ENCODE data around the gene EXOSC10. TPM values are rescaled to one million over a fixed set of nuclear protein-coding genes. Genes with fewer than 3 reads are reported as not detected.

EXOSC10 gene
- total and polyA plus RNA-seq, 9 of the 15 experiments (the other 6 are each of a cell fraction or from before 2014, with no cell fraction given) = 23.4 to 150 (median 105) TPM

DNA sequence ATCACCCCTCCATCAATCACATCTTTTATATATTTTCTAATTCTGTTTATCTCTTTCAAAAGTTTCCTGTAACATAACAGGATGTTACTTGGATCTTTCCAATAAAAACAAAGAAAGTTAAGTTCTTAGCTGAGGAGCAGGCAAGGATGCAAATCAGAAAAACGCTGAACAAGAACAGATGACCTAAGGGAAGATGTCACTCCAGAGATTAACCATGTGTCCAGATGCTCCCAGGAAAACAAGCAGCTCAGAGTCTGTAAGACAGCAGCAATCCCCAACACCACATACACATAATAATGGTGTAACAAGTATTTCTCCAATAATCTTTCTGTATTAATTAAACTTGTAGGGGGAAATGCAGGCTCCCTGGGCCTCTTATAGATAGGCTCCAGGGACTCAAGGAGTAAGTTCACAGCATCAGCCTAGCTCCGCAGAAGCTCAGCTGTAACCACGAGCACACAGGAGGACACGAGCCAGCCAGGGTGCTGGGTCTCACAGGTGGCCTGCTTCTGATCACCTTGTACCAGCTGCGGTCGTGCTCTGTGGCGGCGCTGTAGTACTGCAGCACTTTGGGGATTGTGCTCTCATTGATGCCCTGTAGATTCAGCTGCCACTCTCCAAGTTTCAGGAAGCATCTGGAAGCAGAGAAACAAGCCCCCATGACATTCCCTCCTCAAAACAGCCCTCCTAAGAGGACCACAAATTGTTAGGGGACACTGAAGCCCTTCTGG is 33.1 kb upstream of the EXOSC10 start:
- no peaks in the 10 kb centered on the region for H3K9me3 ChIP-seq (replicated peaks; ENCODE audit: control insufficient read depth, insufficient read depth, low read depth, low read length)
- POLR2A ChIA-PET = interaction anchor here (0.6 to 1.5 kb wide), 2 partner anchors 18 to 156 kb away, joined by 3 to 8 read pairs; no protein-coding TSS in a partner anchor
- no peak overlapping the region for H3K4me2 ChIP-seq (ENCODE audit: insufficient read depth, low read length)
- H3K9me1 ChIP-seq (ENCODE audit: control insufficient read depth, insufficient read depth, low read length) = no peaks in the 10 kb centered on the region
- intact Hi-C loops (cut with micrococcal nuclease) = no loop called here
- no peak for ATAC-seq
- H3K27ac ChIP-seq (ENCODE audit: extremely low read depth, low read depth, low read length) = no peak overlapping the region; the same call in 2 of the 3 replicates
- TF ChIP-seq, protein P1, sequence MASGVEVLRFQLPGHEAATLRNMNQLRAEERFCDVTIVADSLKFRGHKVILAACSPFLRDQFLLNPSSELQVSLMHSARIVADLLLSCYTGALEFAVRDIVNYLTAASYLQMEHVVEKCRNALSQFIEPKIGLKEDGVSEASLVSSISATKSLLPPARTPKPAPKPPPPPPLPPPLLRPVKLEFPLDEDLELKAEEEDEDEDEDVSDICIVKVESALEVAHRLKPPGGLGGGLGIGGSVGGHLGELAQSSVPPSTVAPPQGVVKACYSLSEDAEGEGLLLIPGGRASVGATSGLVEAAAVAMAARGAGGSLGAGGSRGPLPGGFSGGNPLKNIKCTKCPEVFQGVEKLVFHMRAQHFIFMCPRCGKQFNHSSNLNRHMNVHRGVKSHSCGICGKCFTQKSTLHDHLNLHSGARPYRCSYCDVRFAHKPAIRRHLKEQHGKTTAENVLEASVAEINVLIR (CRISPR knock-in tag; IDR thresholded peaks at IDR 0.05) = no peak
- no peak for FAIRE-seq
- H4K20me1 ChIP-seq (replicated peaks; ENCODE audit: control insufficient read depth, insufficient read depth, low read length) = no peaks in the 10 kb centered on the region
- no peaks in the 10 kb centered on the region for H3K27me3 ChIP-seq (ENCODE audit: control insufficient read depth in 2 of 2, insufficient read depth in 2 of 2, low read length in 2 of 2)
- no peak overlapping the region for H3K4me3 ChIP-seq
- in situ Hi-C loops (cut with MboI) = no loop called here
- H3K9ac ChIP-seq (ENCODE audit: insufficient read depth in 1 of 2, low read depth in 2 of 2, low read length in 2 of 2) = no peak overlapping the region; a peak in 1 of 4 replicates
- no TSS peak for BruUV-seq (replicated peaks)
- peaks cover 0 to 4% of the 10 kb centered on the region in 2 experiments; a peak in 2 of 5 replicates for H3K4me1 ChIP-seq (replicated peaks in 1 of 2; ENCODE audit: control insufficient read depth in 2 of 2, insufficient read depth in 2 of 2, low read length in 2 of 2)
- no peak for DNase-seq (ENCODE audit: extremely low read depth in 1 of 4, low spot score in 3 of 4)
- WGBS (ENCODE audit: insufficient coverage, low coverage, missing lambda C conversion rate) = 83% methylated on average over 8 of the region's 8 CpGs
- H3K79me2 ChIP-seq (ENCODE audit: control insufficient read depth, insufficient read depth, low read length) = no peaks in the 10 kb centered on the region
- H2AFZ ChIP-seq (ENCODE audit: low read depth, low read length) = no peak overlapping the region
- peaks cover 88% of the 10 kb centered on the region for H3K36me3 ChIP-seq (ENCODE audit: control insufficient read depth, insufficient read depth, low read length)
- CTCF ChIA-PET (ENCODE audit: low intra/inter-chr PET ratio) = no interaction called here

DNA sequence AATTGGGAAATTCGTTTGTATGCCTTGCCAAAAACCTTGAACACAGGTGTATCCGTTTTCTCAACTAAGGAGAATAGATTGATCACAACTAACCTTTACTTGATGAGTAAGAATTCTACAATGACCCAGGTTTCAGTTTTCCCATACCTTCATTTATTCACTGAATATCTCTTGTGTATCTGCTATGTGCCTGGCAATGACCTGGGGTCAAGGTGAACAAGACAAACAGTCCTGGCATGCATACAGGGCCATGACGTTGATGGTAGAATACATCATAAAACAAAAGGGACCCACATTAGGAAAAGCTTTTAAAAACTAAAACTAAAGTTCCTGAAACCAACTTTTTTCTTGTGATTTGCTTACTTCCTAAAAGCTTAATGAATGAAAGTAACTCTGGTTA is 32.1 kb upstream of the EXOSC10 start:
- TF ChIP-seq, protein P2, sequence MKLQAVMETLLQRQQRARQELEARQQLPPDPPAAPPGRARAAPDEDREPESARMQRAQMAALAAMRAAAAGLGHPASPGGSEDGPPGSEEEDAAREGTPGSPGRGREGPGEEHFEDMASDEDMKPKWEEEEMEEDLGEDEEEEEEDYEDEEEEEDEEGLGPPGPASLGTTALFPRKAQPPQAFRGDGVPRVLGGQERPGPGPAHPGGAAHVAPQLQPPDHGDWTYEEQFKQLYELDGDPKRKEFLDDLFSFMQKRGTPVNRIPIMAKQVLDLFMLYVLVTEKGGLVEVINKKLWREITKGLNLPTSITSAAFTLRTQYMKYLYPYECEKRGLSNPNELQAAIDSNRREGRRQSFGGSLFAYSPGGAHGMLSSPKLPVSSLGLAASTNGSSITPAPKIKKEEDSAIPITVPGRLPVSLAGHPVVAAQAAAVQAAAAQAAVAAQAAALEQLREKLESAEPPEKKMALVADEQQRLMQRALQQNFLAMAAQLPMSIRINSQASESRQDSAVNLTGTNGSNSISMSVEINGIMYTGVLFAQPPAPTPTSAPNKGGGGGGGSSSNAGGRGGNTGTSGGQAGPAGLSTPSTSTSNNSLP (IDR thresholded peaks at IDR 0.05; ENCODE audit: borderline replicate concordance, low read depth, low read length) = no peak
- TF ChIP-seq ZFX (CRISPR knock-in tag; IDR thresholded peaks at IDR 0.05) (no peak), SMAD3 (CRISPR knock-in tag; conservative IDR thresholded peaks at IDR 0.05) (no peak), BCOR (IDR thresholded peaks at IDR 0.05) (no peak), HDAC2 (IDR thresholded peaks at IDR 0.05) (no peak), ZNF586 (CRISPR knock-in tag; conservative IDR thresholded peaks at IDR 0.05) (no peak)
- TF ChIP-seq, protein P3, sequence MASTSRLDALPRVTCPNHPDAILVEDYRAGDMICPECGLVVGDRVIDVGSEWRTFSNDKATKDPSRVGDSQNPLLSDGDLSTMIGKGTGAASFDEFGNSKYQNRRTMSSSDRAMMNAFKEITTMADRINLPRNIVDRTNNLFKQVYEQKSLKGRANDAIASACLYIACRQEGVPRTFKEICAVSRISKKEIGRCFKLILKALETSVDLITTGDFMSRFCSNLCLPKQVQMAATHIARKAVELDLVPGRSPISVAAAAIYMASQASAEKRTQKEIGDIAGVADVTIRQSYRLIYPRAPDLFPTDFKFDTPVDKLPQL (IDR thresholded peaks at IDR 0.05; ENCODE audit: extremely low read depth, insufficient read length) = no peak
- TF ChIP-seq, protein P4, sequence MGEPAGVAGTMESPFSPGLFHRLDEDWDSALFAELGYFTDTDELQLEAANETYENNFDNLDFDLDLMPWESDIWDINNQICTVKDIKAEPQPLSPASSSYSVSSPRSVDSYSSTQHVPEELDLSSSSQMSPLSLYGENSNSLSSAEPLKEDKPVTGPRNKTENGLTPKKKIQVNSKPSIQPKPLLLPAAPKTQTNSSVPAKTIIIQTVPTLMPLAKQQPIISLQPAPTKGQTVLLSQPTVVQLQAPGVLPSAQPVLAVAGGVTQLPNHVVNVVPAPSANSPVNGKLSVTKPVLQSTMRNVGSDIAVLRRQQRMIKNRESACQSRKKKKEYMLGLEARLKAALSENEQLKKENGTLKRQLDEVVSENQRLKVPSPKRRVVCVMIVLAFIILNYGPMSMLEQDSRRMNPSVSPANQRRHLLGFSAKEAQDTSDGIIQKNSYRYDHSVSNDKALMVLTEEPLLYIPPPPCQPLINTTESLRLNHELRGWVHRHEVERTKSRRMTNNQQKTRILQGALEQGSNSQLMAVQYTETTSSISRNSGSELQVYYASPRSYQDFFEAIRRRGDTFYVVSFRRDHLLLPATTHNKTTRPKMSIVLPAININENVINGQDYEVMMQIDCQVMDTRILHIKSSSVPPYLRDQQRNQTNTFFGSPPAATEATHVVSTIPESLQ (CRISPR knock-in tag; IDR thresholded peaks at IDR 0.05) = no peak
- H3K4me1 ChIP-seq (replicated peaks in 1 of 2; ENCODE audit: control insufficient read depth in 2 of 2, insufficient read depth in 2 of 2, low read length in 2 of 2) = peaks cover 0 to 4% of the 10 kb centered on the region in 2 experiments; a peak in 2 of 5 replicates
- intact Hi-C loops (cut with micrococcal nuclease) (no loop called here), in situ Hi-C loops (cut with MboI) (no loop called here)
- WGBS (ENCODE audit: insufficient coverage, low coverage, missing lambda C conversion rate) = 29% methylated on average over 3 of the region's 3 CpGs
- DNase-seq (ENCODE audit: extremely low read depth in 1 of 4, low spot score in 3 of 4) = no peak
- H3K27me3 ChIP-seq (ENCODE audit: control insufficient read depth in 2 of 2, insufficient read depth in 2 of 2, low read length in 2 of 2) = no peaks in the 10 kb centered on the region
- no peak overlapping the region for H3K9ac ChIP-seq (ENCODE audit: insufficient read depth in 1 of 2, low read depth in 2 of 2, low read length in 2 of 2)
- H2AFZ ChIP-seq (ENCODE audit: low read depth, low read length) = no peak overlapping the region
- no peaks in the 10 kb centered on the region for H3K9me1 ChIP-seq (ENCODE audit: control insufficient read depth, insufficient read depth, low read length)
- H3K4me2 ChIP-seq (ENCODE audit: insufficient read depth, low read length) = no peak overlapping the region
- no peaks in the 10 kb centered on the region for H3K9me3 ChIP-seq (replicated peaks; ENCODE audit: control insufficient read depth, insufficient read depth, low read depth, low read length)
- no peaks in the 10 kb centered on the region for H4K20me1 ChIP-seq (replicated peaks; ENCODE audit: control insufficient read depth, insufficient read depth, low read length)
- FAIRE-seq = no peak
- H3K79me2 ChIP-seq (ENCODE audit: control insufficient read depth, insufficient read depth, low read length) = no peaks in the 10 kb centered on the region
- POLR2A ChIA-PET = interaction anchor here (0.6 to 1.5 kb wide), 2 partner anchors 14 to 19 kb away, joined by 3 to 8 read pairs; no protein-coding TSS in a partner anchor
- no peak for ATAC-seq
- no peak overlapping the region for H3K27ac ChIP-seq (ENCODE audit: extremely low read depth, low read depth, low read length)
- CTCF ChIA-PET (ENCODE audit: low intra/inter-chr PET ratio) = no interaction called here
- no peak overlapping the region for H3K4me3 ChIP-seq
- TSS peak; percentile 14 for BruUV-seq (replicated peaks)
- peaks cover 90% of the 10 kb centered on the region for H3K36me3 ChIP-seq (ENCODE audit: control insufficient read depth, insufficient read depth, low read length)

Measured in K562 (cell line).